NT2/D1 (cell line): ENCODE results near the gene ASPG.

Source experiments
- SUZ12 ChIP-seq: IDR thresholded peaks from 2 replicates; pipeline ENCODE4 v1.6.1; 2011; ENCODE audit not compliant: insufficient read length, insufficient read depth; ENCODE audit errors: extremely low read depth
- YY1 ChIP-seq: IDR thresholded peaks from 2 replicates; pipeline ENCODE4 v1.6.1; 2011; ENCODE audit not compliant: insufficient read length, insufficient read depth
- ZNF274 ChIP-seq: IDR thresholded peaks from 2 replicates; pipeline ENCODE4 v1.6.1; 2011; ENCODE audit warnings: mild to moderate bottlenecking, low read depth, low read length

GRCh38 chr14:104085889-104086201 is 345 bp downstream of the ASPG start:
- no peak for TF ChIP-seq YY1
- no peak for TF ChIP-seq ZNF274
- TF ChIP-seq SUZ12: no peak
